IMR-90 (cell line): ENCODE results near the gene OSGEP. TPM values are rescaled to one million over a fixed set of nuclear protein-coding genes. Genes with fewer than 3 reads are reported as not detected.

ENCODE experiments used
- ATAC-seq: fragments of 200-7000 bp; cut with Tn5 transposase; 2 replicates; pipeline ENCODE4 v1.9.1; 2020; ENCODE audit warnings: low read depth, mild to moderate bottlenecking, moderate library complexity
- BruUV-seq: library from RNA; stranded (reverse); fragments of 400-500 nt; replicated peaks from 2 replicates; lab custom pipeline; 2021; lab: Mats Ljungman, UMichigan
- CTCF ChIA-PET: fragments of 300-600 bp; formaldehyde crosslinking; extraction: SDS; loops from one replicate; lab custom pipeline; 2021; ENCODE audit warnings: antibody characterized with exemption; lab: Yijun Ruan, JAX
- POLR2A ChIA-PET: fragments of 300-600 bp; sonication (Branson Sonifier 250); formaldehyde crosslinking; loops from one replicate; lab custom pipeline; 2022; ENCODE audit warnings: antibody characterized with exemption; ENCODE audit not compliant: unreplicated experiment; lab: Charles Lee
- DNase-seq: peaks from one replicate; pipeline ENCODE4 v3.0.0; 2013
- H2AFZ ChIP-seq: replicated peaks from 2 replicates; pipeline ENCODE3; 2013; ENCODE audit warnings: low read length, mild to moderate bottlenecking; ENCODE audit not compliant: poor library complexity
- H2AK5ac ChIP-seq: 2 replicates; pipeline ENCODE4 v1.6.1; 2013; ENCODE audit warnings: low read depth, low read length, inconsistent platforms
- H2AK9ac ChIP-seq: replicated peaks from 2 replicates; pipeline ENCODE3; 2013; ENCODE audit warnings: mild to moderate bottlenecking, low read depth, low read length, moderate library complexity; ENCODE audit not compliant: poor library complexity
- H2BK120ac ChIP-seq: 2 replicates; pipeline ENCODE4 v1.6.1; 2013; ENCODE audit warnings: low read depth, low read length, inconsistent platforms
- H2BK15ac ChIP-seq: 3 replicates; pipeline ENCODE4 v1.6.1; 2013; ENCODE audit warnings: low read depth, low read length, inconsistent platforms
- H2BK20ac ChIP-seq: 2 replicates; pipeline ENCODE4 v1.6.1; 2013; ENCODE audit warnings: low read depth, mild to moderate bottlenecking, inconsistent platforms, low read length, moderate library complexity
- H2BK5ac ChIP-seq: 2 replicates; pipeline ENCODE4 v1.6.1; 2013; ENCODE audit warnings: mild to moderate bottlenecking, low read depth, low read length, inconsistent platforms; ENCODE audit not compliant: poor library complexity, severe bottlenecking
- H3K14ac ChIP-seq: replicated peaks from 2 replicates; pipeline ENCODE4 v1.6.1; 2013; ENCODE audit warnings: low read depth, low read length, inconsistent platforms
- H3K18ac ChIP-seq: 2 replicates; pipeline ENCODE4 v1.6.1; 2013; ENCODE audit warnings: low read depth, low read length, control low read depth
- H3K23ac ChIP-seq: 2 replicates; pipeline ENCODE4 v1.6.1; 2013; ENCODE audit warnings: low read depth, low read length, inconsistent platforms
- H3K27ac ChIP-seq: 2 replicates; pipeline ENCODE4 v1.5.1; 2013; ENCODE audit warnings: mild to moderate bottlenecking, control low read depth, low read length; ENCODE audit not compliant: insufficient read depth
- H3K27me3 ChIP-seq: 2 replicates; pipeline ENCODE4 v1.6.1; 2013; ENCODE audit warnings: low read length; ENCODE audit not compliant: control insufficient read depth, insufficient read depth
- H3K36me3 ChIP-seq: 2 replicates; pipeline ENCODE4 v1.6.1; 2013; ENCODE audit warnings: low read length, mixed read lengths; ENCODE audit not compliant: control insufficient read depth, insufficient read depth
- H3K4ac ChIP-seq: 2 replicates; pipeline ENCODE4 v1.6.1; 2013; ENCODE audit warnings: low read depth, low read length, inconsistent platforms
- H3K4me1 ChIP-seq: 2 replicates; pipeline ENCODE4 v1.6.1; 2013; ENCODE audit warnings: low read length, mixed read lengths; ENCODE audit not compliant: control insufficient read depth, insufficient read depth
- H3K4me2 ChIP-seq: 2 replicates; pipeline ENCODE4 v1.6.1; 2013; ENCODE audit warnings: low read depth, mild to moderate bottlenecking, control low read depth, low read length, moderate library complexity
- H3K4me3 ChIP-seq: 2 replicates; pipeline ENCODE4 v1.5.1; 2013; ENCODE audit warnings: low read depth, mild to moderate bottlenecking, control low read depth, low read length, moderate library complexity; ENCODE audit not compliant: insufficient read depth
- H3K56ac ChIP-seq: 2 replicates; pipeline ENCODE4 v1.6.1; 2013; ENCODE audit warnings: low read length, inconsistent platforms; ENCODE audit not compliant: insufficient read depth; ENCODE audit errors: extremely low read depth
- H3K79me1 ChIP-seq, 2 experiments: 2 replicates each; pipeline ENCODE4 v1.6.1; 2013; ENCODE audit warnings: low read length in 2 of 2, inconsistent platforms in 1 of 2, low read depth in 1 of 2
- H3K9ac ChIP-seq: 2 replicates; pipeline ENCODE4 v1.6.1; 2013; ENCODE audit warnings: low read depth, low read length, control low read depth
- H3K9me1 ChIP-seq: 2 replicates; pipeline ENCODE4 v1.6.1; 2013; ENCODE audit warnings: low read length, inconsistent platforms; ENCODE audit not compliant: insufficient read depth
- H3K9me3 ChIP-seq: 2 replicates; pipeline ENCODE4 v1.6.1; 2013; ENCODE audit warnings: low read length; ENCODE audit not compliant: control insufficient read depth, insufficient read depth
- H4K20me1 ChIP-seq: 2 replicates; pipeline ENCODE4 v1.6.1; 2013; ENCODE audit warnings: low read length, inconsistent platforms; ENCODE audit not compliant: insufficient read depth
- H4K5ac ChIP-seq: 2 replicates; pipeline ENCODE4 v1.6.1; 2013; ENCODE audit warnings: mild to moderate bottlenecking, low read depth, low read length, control low read depth
- H4K8ac ChIP-seq, 2 experiments: 2 replicates each; pipeline ENCODE4 v1.6.1; 2013; ENCODE audit warnings: low read depth in 2 of 2, low read length in 2 of 2, control low read depth in 1 of 2, inconsistent platforms in 1 of 2
- H4K91ac ChIP-seq: 2 replicates; pipeline ENCODE4 v1.6.1; 2013; ENCODE audit warnings: low read depth, low read length, inconsistent platforms; ENCODE audit not compliant: insufficient read depth
- CHD1 ChIP-seq: IDR thresholded peaks from 2 replicates; pipeline ENCODE4 v1.6.1; 2012; ENCODE audit warnings: low read depth, low read length, improper control_type of control experiment
- NFE2L2 ChIP-seq: fragments of 150-350 bp; IDR thresholded peaks from 2 replicates; pipeline ENCODE4 v1.6.1; 2016; ENCODE audit warnings: low read depth, mild to moderate bottlenecking, low read length
- POLR2A ChIP-seq: IDR thresholded peaks from 2 replicates; pipeline ENCODE4 v1.6.1; 2012; ENCODE audit warnings: mild to moderate bottlenecking, low read depth, low read length
- RFX5 ChIP-seq: IDR thresholded peaks from 2 replicates; pipeline ENCODE4 v1.8.0; 2012; ENCODE audit warnings: low read depth, mild to moderate bottlenecking, low read length, moderate library complexity
- SMC3 ChIP-seq: fragments of 150-350 bp; IDR thresholded peaks from 2 replicates; pipeline ENCODE4 v1.6.1; 2016; ENCODE audit warnings: low read depth, mild to moderate bottlenecking, antibody characterized with exemption, low read length, moderate library complexity
- WGBS, 2 experiments: methylation state at CpG; one replicate each; pipeline versions ENCODE4 v1.1.5 to v1.1.7; 2013; ENCODE audit warnings: missing lambda C conversion rate in 2 of 2; ENCODE audit not compliant: insufficient read length in 1 of 2; ENCODE audit errors: extremely low coverage in 2 of 2; 5-methylcytosine and 5-hydroxymethylcytosine counted together
- dilution Hi-C: fragments of 300-500 bp; cut with HindIII; formaldehyde crosslinking; loops from one replicate; pipeline ENCODE4 v1.14.3; 2018; ENCODE audit warnings: low sequenced_read_pairs; ENCODE audit not compliant: unreplicated experiment
- in situ Hi-C: fragments of 300-500 bp; cut with MboI; formaldehyde crosslinking; loops from 3 replicates; pipeline ENCODE4 v1.14.3; 2019; ENCODE audit warnings: low sequenced_read_pairs, inconsistent platforms, mixed read lengths
- intact Hi-C: fragments of 100-400 bp; cut with micrococcal nuclease; formaldehyde crosslinking; loops from 2 replicates; pipeline ENCODE4 v1.10.0; 2022
- polyA plus RNA-seq, 3 experiments: library from polyadenylated mRNA; depleted of rRNA; stranded (reverse); fragments of >200 nt; gene quantifications; 2 replicates each; pipeline ENCODE4 v1.2.3, GENCODE V29; 2012; ENCODE audit warnings: low replicate concordance in 1 of 3
- total RNA-seq: library from RNA; depleted of rRNA; stranded (reverse); fragments of >200 nt; gene quantifications from 2 replicates; pipeline ENCODE4 v1.2.3, GENCODE V29; 2012

OSGEP gene
- total and polyA plus RNA-seq, 2 of the 4 experiments (the other 2 are of a cell fraction) = 24.7 to 32.4 TPM

DNA sequence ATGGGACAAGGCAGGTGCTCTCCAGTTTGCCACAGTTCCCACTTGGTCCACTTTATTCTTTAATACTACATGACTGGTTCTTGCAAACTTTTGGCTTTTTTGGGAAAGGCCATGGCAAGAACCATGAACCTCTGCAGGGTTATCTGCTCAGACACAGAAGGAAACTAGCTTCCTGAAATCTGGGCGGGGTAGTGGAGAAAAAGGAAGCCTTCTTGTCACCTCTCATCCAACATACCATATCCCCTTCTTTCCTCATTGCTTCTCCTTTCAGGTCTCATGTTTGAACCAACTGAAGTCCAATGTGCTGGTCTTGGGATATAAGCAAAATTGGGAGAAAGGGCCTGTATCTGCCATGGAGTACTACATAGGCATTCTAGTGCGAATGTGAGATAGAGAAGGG is 13.2 kb downstream of the OSGEP start:
- BruUV-seq = no TSS peak
- Histone ChIP-seq H3K23ac (no peak overlapping the region), H2BK20ac (no peak overlapping the region), H3K9me3 (no peaks in the 10 kb centered on the region), H3K36me3 (peaks cover 6% of the 10 kb centered on the region), H2AK5ac (no peak overlapping the region), H3K18ac (no peak overlapping the region), H2BK5ac (no peak overlapping the region), H4K20me1 (no peaks in the 10 kb centered on the region), H3K27me3 (peaks cover 5% of the 10 kb centered on the region; the same call in 1 of the 2 replicates), H3K14ac (no peak overlapping the region), H2BK15ac (no peak overlapping the region), H2AK9ac (no peak overlapping the region), H3K4me2 (no peak overlapping the region), H3K4ac (no peak overlapping the region), H2BK120ac (no peak overlapping the region), H4K91ac (no peak overlapping the region), H4K8ac (no peak overlapping the region), H3K27ac (no peak overlapping the region), H3K9ac (no peak overlapping the region), H3K79me1 (no peaks in the 10 kb centered on the region), H3K4me1 (no peaks in the 10 kb centered on the region), H3K4me3 (no peak overlapping the region), H3K56ac (no peak overlapping the region), H3K9me1 (no peaks in the 10 kb centered on the region), H4K5ac (no peak overlapping the region), H2AFZ (no peak overlapping the region)
- intact Hi-C loops = loop anchor here (10.0 kb wide), 1 partner anchor 77 kb away; no protein-coding TSS in a partner anchor
- no peak for TF ChIP-seq RFX5
- TF ChIP-seq SMC3 = no peak
- TF ChIP-seq NFE2L2 = no peak
- no peak for TF ChIP-seq CHD1
- TF ChIP-seq POLR2A = no peak
- WGBS, 2 experiments = no CpG with 5 or more reads among the region's 2 CpGs
- ChIA-PET CTCF (no interaction called here), POLR2A (interaction anchor here (0.8 kb wide), 1 partner anchor 11 kb away, joined by 4 read pairs; no protein-coding TSS in a partner anchor)
- DNase-seq = no peak
- no peak for ATAC-seq
- in situ Hi-C loops = no loop called here
- dilution Hi-C loops = no loop called here
